Stimulated activated CD8-positive, alpha-beta memory T cell treated with anti-CD3 and anti-CD28 coated beads, Interleukin-15, amount 100 ng/mL, for 48 hours (primary cell): ENCODE results near the gene ARMC12.
"Not testable (repeated sequence)": the region's sequence is repeated elsewhere in the genome, so short reads cannot be mapped to it uniquely, and the experiment has no call there.

Source experiments
- DNase-seq, 2 donors: peaks; one replicate each; pipeline ENCODE4 v3.0.0-alpha.2; 2020; ENCODE audit warnings: low read depth in 2 of 2

The ARMC12 gene

GRCh38 chr6:35736982-35737412, at the start of gene ARMC12:
ARMC12 (plus strand) TSS chr6:35737032; CDS start chr6:35737109, 77 bp downstream.
- DNase-seq: no peak

DNA sequence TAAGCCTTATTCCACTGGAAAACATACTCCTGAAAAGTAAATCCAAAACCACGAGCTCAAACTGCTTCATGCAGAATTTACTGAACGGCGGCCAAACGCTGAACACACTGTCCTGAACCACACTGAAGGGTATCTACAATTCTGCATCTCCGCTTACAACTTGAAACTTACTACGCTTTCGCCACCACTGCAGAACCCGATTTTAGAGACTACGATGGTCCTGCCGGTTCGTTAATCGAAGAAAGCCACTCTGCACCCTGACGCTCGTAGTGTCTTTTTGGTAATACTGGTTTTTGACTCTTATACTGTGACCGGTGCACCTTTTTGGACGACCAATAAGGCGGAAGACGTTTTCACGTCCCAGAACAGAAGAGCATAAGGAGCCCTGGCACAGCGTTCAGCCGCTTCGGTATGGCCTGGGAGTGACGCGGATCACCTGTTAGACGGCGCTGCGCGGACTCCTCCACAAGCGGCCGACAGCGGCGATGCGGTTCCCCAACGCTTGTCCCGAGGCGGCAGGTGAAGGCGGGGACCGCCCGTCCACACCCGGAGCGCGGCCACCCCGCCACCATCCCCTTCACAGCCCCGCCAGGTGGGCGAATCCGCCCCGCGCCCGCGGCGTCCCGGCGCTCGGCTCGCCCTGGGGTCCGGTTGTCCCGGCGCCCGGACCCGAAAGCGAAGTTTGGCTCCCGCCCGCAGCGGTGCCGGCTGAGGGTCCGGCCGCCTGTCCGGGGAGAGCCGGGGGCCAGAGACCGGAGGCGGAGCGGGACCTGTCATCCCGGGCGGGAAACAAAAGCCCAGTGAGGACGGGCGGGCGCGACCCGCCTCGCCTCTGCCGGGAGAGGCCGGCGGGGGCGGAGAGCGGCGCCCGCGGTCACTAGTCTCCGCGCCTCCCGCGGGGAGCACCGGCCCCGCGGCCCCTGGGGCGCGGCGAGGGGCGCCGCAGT, 48.9 kb upstream of the ARMC12 start:
- peak; percentile 45 to 47 for DNase-seq

DNA sequence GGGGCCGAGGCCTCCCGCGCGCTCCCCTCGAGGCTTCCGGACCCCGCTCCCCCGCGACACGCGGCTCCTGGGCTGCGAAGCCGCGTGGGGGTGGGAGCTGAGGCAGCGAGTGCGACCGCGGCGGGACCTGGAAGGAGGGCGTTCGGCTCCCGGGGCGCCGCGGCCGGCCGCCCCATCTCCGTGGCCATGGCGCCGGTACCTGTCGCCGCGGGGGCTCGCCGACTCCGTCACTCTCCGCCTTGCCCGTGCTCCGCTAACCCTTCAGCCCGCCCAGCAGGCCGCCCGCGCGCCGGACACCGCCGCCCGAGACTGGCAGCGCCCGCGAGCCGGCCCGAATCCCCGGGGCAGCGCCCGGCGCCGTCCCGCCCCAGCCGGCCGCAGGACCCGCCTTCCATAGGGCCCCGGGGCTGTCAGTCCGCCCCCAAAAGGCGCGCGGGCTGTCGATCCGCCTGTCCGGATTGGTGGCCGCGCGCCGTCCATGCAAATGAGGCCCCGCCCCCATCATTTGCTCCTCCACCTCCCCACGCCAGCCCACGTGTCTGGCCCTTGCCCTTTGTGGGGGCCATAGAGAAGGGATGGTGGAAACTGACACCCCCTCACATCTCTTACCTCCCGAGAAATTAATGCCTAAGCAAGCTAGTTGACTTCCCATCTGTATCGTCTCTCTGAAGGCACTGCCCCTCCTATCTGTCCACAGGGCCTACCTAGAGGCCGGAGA, 48.1 kb upstream of the ARMC12 start, which contains the start of gene FKBP5:
TSS of gene FKBP5 (minus strand) at position 311 of the 718 bp plus-strand sequence. CDS start 46,091 bp downstream, outside the sequence.
- DNase-seq: peak; percentile 88 to 90

DNA sequence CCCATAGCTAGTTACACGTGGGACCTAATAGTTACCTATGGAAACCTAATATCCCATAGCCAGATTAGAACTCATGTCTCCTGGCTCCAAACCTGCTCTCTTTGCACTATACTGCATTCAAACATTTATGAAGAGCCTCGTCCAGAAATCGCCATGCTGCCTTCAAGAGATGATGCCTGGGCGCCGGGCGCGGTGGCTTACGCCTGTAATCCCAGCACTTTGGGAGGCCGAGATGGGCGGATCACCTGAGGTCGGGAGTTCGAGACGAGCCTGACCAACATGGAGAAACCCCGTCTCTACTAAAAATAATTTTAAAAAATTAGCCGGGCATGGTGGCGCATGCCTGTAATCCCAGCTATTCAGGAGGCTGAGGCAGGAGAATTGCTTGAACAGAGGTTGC, 46.8 kb upstream of the ARMC12 start:
- DNase-seq: not testable (repeated sequence)

GRCh38 chr6:35690484-35690883, 46.3 kb upstream of the ARMC12 start:
- DNase-seq: no peak

DNA sequence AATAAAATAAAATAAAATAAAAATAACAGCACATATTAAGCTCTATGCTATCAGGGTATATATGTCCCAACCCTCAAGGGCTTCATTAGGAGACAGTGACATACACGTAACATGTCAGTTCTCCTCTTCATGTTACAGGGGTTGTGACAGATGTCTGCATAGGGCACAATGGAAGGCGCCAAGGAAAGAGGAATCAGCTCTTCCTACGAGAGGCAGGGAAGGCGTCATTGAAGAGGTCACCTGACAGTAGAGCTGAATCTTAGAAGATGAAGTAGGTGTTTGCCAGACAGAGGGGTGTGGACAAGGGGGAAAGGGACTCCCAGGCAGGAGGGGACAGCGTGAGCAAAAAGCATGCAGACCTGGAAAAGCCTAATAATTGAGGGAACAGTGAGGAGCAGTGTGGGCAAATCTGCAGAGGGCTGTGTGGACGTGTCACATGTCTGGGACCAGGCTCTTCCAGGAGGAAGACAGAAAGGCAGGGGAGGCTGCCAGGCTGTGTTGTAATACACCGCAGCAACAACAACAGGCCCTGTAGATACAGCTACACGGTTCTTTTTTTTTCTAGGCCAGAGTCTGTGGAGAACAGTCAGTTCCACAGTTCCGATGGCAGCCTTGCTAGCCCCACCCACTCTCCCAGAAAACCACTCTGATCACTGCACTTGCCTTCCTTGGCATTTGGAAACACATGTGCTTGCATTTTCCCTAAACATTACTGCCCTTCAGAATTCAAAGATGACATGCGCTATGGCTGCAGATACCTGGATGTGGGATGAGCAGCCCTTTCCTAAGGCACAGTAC, 45.6 kb upstream of the ARMC12 start:
- DNase-seq: no peak

- DNase-seq: no peak
Observed at GRCh38 chr6:35694462-35694861, 42.4 kb upstream of the ARMC12 start.

- not testable (repeated sequence) for DNase-seq
Observed at GRCh38 chr6:35698430-35698829, 38.4 kb upstream of the ARMC12 start.

DNA sequence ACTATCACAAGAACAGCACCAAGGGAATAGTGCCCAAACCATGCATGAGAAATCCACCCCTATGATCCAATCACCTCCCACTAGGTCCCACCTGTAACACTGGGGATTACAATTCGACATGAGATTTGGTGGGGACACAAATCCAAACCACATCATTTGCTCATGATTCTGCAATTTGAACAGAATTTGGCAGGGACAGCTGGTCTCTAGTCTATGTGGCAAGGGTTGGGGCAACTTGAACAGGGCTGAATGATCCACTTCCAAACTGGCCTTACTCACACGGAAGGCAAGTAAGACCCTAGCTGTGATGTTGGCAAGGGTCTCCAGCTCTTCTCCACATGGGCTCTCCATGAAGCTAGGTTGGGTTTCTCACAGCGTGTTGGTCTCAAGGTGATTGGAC, 38.0 kb upstream of the ARMC12 start:
- no peak for DNase-seq

DNA sequence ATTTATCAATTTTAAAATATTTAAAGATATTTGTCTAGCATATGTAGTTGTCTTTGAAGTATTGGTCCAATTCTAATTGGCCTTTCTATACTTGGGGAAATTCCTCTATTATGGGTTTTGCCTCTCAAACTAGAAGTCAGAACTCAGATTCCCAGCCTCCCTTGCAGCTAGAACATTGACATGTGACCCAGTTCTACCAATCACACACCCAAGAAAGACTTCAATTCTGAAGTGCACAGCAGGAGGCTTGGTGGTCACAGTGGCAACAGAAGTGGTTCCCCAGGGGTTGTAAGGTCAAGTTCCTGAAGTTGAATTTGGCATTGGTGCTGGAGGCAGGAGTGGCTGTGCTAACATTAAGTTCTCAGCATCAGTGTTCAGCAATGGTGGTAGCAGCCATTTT, 33.3 kb upstream of the ARMC12 start:
- no peak for DNase-seq

- no peak for DNase-seq
Observed at GRCh38 chr6:35706468-35706867, 30.4 kb upstream of the ARMC12 start.

GRCh38 chr6:35707714-35708407, 29.0 kb upstream of the ARMC12 start:
- no peak for DNase-seq

GRCh38 chr6:35708585-35708984, 28.2 kb upstream of the ARMC12 start:
- DNase-seq: no peak

GRCh38 chr6:35710241-35710847, 26.5 kb upstream of the ARMC12 start:
- no peak for DNase-seq

- DNase-seq: no peak
Observed at GRCh38 chr6:35711731-35712130, 25.1 kb upstream of the ARMC12 start.

GRCh38 chr6:35713006-35713767, 23.6 kb upstream of the ARMC12 start:
- DNase-seq: no peak

GRCh38 chr6:35716798-35717197, 20.0 kb upstream of the ARMC12 start:
- no peak for DNase-seq

- no peak for DNase-seq
Observed at GRCh38 chr6:35717449-35718374, 19.1 kb upstream of the ARMC12 start.

DNA sequence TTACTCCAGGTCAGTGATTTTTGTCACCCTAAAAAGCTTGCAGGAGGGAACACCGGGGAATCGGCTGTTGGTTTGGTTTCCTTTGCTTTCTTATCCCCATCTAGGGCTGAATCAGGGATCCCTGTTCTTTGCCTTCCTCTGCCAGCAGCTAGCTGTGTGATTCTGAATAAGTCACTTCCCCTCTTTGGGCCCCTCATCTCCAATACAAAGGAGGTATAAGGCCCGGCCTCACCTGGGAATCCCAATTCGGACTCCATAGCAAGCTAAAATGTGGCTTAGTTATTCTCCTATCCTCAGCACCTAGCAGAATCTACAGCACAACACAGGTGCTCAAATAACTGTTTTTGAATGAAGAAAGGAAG, 18.5 kb upstream of the ARMC12 start:
- no peak for DNase-seq
